ENCODE data around the gene CXCL9. TPM values are rescaled to one million over a fixed set of nuclear protein-coding genes. Genes with fewer than 3 reads are reported as not detected.

CXCL9 gene
- total and polyA plus RNA-seq, 4 donors: 0.57 to 5.2 (median 1.6) TPM

GRCh38 chr4:75989846-75990528, 17.3 kb downstream of the CXCL9 start:
- DNase-seq (peak in 2 of 3 donors; percentile 7 to 18), ATAC-seq (ENCODE audit: insufficient read depth, low FRiP score) (no peak)
- H3K27ac ChIP-seq (ENCODE audit: low read depth in 1 of 2, low read length in 1 of 2): peak overlapping the region; percentile 37 to 92
- H3K9me3 ChIP-seq (ENCODE audit: control insufficient read depth in 4 of 4, insufficient read depth in 3 of 4, low read length in 3 of 4): no peaks in the 10 kb centered on the region
- peak overlapping the region; percentile 97 for H3K4me3 ChIP-seq
- H3K36me3 ChIP-seq (ENCODE audit: control insufficient read depth in 4 of 4, insufficient read depth in 4 of 4, low read length in 4 of 4): peaks cover 0 to 1% (median 0%) of the 10 kb centered on the region in 4 donors
- H3K4me1 ChIP-seq (ENCODE audit: control insufficient read depth in 5 of 5, insufficient read depth in 5 of 5, low read length in 5 of 5): peaks cover 0 to 24% (median 5%) of the 10 kb centered on the region in 5 donors
- peaks cover 0 to 2% (median 0%) of the 10 kb centered on the region in 3 donors for H3K27me3 ChIP-seq (ENCODE audit: control insufficient read depth in 3 of 3, insufficient read depth in 3 of 3, low read length in 2 of 3)
- WGBS, 2 donors: 1% methylated on average over 20 of the region's 20 CpGs
- TF ChIP-seq CTCF (IDR thresholded peaks at IDR 0.05; ENCODE audit: control extremely low read depth, extremely low read depth): no peak
- H3K9ac ChIP-seq (ENCODE audit: insufficient read depth in 1 of 2, low read length in 2 of 2): peak overlapping the region; percentile 82

DNA sequence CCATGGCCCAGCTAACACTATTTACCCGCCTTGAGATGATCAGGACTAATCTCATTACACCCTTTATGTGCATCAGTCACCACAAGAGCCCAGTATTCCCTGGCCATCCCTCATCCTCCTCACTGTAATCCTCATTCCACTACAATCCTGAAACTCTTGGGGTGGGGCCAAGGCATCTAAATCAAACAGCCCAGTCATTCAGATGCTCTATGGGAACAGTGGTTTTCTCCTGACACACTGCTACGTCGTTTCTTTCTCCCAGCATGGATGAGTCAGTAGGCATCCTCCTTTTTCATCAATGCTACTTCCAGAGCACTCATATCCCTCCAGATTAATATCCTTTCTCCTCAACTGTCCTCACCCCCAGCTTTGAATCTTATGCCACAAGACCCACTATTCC, 22.2 kb downstream of the CXCL9 start:
- H3K9me3 ChIP-seq (ENCODE audit: control insufficient read depth in 4 of 4, insufficient read depth in 3 of 4, low read length in 3 of 4): no peaks in the 10 kb centered on the region
- ATAC-seq (ENCODE audit: insufficient read depth, low FRiP score) (no peak), DNase-seq (no peak)
- TF ChIP-seq CTCF (IDR thresholded peaks at IDR 0.05; ENCODE audit: control extremely low read depth, extremely low read depth): no peak
- no peak overlapping the region for H3K27ac ChIP-seq (ENCODE audit: low read depth in 1 of 2, low read length in 1 of 2)
- H3K9ac ChIP-seq (ENCODE audit: insufficient read depth in 1 of 2, low read length in 2 of 2): no peak overlapping the region
- H3K27me3 ChIP-seq (ENCODE audit: control insufficient read depth in 3 of 3, insufficient read depth in 3 of 3, low read length in 2 of 3): no peaks in the 10 kb centered on the region
- WGBS, 2 donors: 95% methylated on average over 3 of the region's 3 CpGs
- H3K4me3 ChIP-seq: no peak overlapping the region
- H3K36me3 ChIP-seq (ENCODE audit: control insufficient read depth in 4 of 4, insufficient read depth in 4 of 4, low read length in 4 of 4): peaks cover 0 to 12% (median 3%) of the 10 kb centered on the region in 4 donors
- peaks cover 0 to 24% (median 5%) of the 10 kb centered on the region in 5 donors for H3K4me1 ChIP-seq (ENCODE audit: control insufficient read depth in 5 of 5, insufficient read depth in 5 of 5, low read length in 5 of 5)

DNA sequence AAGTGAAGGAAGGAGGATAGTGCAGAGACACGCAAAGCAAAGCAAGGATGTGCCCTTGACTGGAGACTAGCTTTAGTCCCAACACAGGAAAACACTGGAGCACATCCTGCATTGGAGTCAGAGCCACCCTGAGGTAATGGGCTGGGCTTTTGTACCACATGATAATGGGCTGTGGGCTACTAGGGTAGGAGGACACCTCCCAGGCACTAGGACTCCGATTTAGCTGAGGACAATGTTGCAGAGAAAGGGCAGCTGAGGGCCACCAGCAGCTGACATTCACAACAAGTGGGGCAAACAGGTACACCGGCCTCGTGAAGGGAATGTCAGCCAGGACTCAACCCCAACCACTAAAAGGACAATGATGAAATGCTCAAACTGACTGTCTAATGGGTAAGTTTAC, 26.7 kb downstream of the CXCL9 start:
- no peak overlapping the region for H3K9ac ChIP-seq (ENCODE audit: insufficient read depth in 1 of 2, low read length in 2 of 2)
- ATAC-seq (ENCODE audit: insufficient read depth, low FRiP score): no peak
- no peak overlapping the region for H3K4me3 ChIP-seq
- no peak overlapping the region for H3K27ac ChIP-seq (ENCODE audit: low read depth in 1 of 2, low read length in 1 of 2)
- H3K27me3 ChIP-seq (ENCODE audit: control insufficient read depth in 3 of 3, insufficient read depth in 3 of 3, low read length in 2 of 3): no peaks in the 10 kb centered on the region
- H3K4me1 ChIP-seq (ENCODE audit: control insufficient read depth in 5 of 5, insufficient read depth in 5 of 5, low read length in 5 of 5): peaks cover 0 to 5% (median 0%) of the 10 kb centered on the region in 5 donors
- H3K9me3 ChIP-seq (ENCODE audit: control insufficient read depth in 4 of 4, insufficient read depth in 3 of 4, low read length in 3 of 4): no peaks in the 10 kb centered on the region
- no peak for TF ChIP-seq CTCF (IDR thresholded peaks at IDR 0.05; ENCODE audit: control extremely low read depth, extremely low read depth)
- no peak for DNase-seq
- peaks cover 17 to 38% (median 23%) of the 10 kb centered on the region in 4 donors for H3K36me3 ChIP-seq (ENCODE audit: control insufficient read depth in 4 of 4, insufficient read depth in 4 of 4, low read length in 4 of 4)
- WGBS, 2 donors: 73 to 90% methylated on average over 4 of the region's 4 CpGs
